Naive B cell (primary cell): ENCODE data around the gene DYRK1A. TPM values are rescaled to one million over a fixed set of nuclear protein-coding genes. Genes with fewer than 3 reads are reported as not detected.

ENCODE experiments used
- ATAC-seq, 2 donors: fragments of 150-1000 bp; cut with Tn5 transposase; 2 replicates each; pipeline ENCODE4 v1.10.0; 2021; ENCODE audit warnings: low read depth in 2 of 2, mild to moderate bottlenecking in 2 of 2, moderate library complexity in 2 of 2
- DNase-seq: peaks from one replicate; pipeline ENCODE4 v3.0.0; 2022
- H3K27ac Mint-ChIP-seq, 6 donors: one replicate each; pipeline ENCODE4 v1.8.0; 2020 to 2022; ENCODE audit warnings: mild to moderate bottlenecking in 6 of 6, mixed read lengths in 6 of 6, moderate library complexity in 5 of 6, inconsistent platforms in 2 of 6
- H3K27me3 Mint-ChIP-seq, 3 donors: one replicate each; pipeline ENCODE4 v1.8.0; 2021 to 2022; ENCODE audit warnings: mixed read lengths in 3 of 3, mild to moderate bottlenecking in 1 of 3
- H3K36me3 Mint-ChIP-seq, 2 donors: one replicate each; pipeline ENCODE4 v1.8.0; 2020 to 2022; ENCODE audit warnings: mixed read lengths in 2 of 2, inconsistent platforms in 1 of 2, mild to moderate bottlenecking in 1 of 2
- H3K4me1 Mint-ChIP-seq, 3 donors: one replicate each; pipeline ENCODE4 v1.8.0; 2020 to 2022; ENCODE audit warnings: mixed read lengths in 3 of 3, inconsistent platforms in 1 of 3, mild to moderate bottlenecking in 1 of 3, moderate library complexity in 1 of 3
- H3K4me3 Mint-ChIP-seq, 8 donors: one replicate each; pipeline ENCODE4 v1.8.0; 2020 to 2022; ENCODE audit warnings: mild to moderate bottlenecking in 8 of 8, mixed read lengths in 8 of 8, moderate library complexity in 8 of 8, inconsistent platforms in 2 of 8
- H3K9me3 Mint-ChIP-seq, 7 donors: one replicate each; pipeline ENCODE4 v1.8.0; 2020 to 2022; ENCODE audit warnings: mixed read lengths in 7 of 7, mild to moderate bottlenecking in 5 of 7, inconsistent platforms in 2 of 7, moderate library complexity in 1 of 7
- polyA plus RNA-seq, 6 donors: library from polyadenylated mRNA; unstranded; fragments of 300-500 nt; fragmentation: Illumina TruSeq; gene quantifications; one replicate each; pipeline ENCODE4 v1.2.3, GENCODE V29; 2021; ENCODE audit warnings: low read depth in 6 of 6

Gene DYRK1A
- polyA plus RNA-seq, 6 donors from 2014 or later, result 5.9 to 14.3 (median 10.2) TPM

- Mint-ChIP-seq H3K9me3 (peaks cover 0 to 2% (median 0%) of the 10 kb centered on the region in 7 donors), H3K36me3 (no peaks in the 10 kb centered on the region), H3K27me3 (peaks cover 15 to 24% (median 19%) of the 10 kb centered on the region in 3 donors), H3K4me1 (peaks cover under 1 to 4% (median 2%) of the 10 kb centered on the region in 3 donors), H3K27ac (peak overlapping the region in 1 of 6 donors; percentile 22), H3K4me3 (no peak overlapping the region)
- DNase-seq, result no peak
- ATAC-seq, result no peak
Measured at GRCh38 chr21:37527716-37528115, 161.1 kb downstream of the DYRK1A start.

- Mint-ChIP-seq H3K9me3 (peaks cover 0 to 2% (median 0%) of the 10 kb centered on the region in 7 donors), H3K4me3 (no peak overlapping the region), H3K27me3 (peaks cover 18 to 30% (median 25%) of the 10 kb centered on the region in 3 donors), H3K4me1 (peaks cover 0 to 4% (median 0%) of the 10 kb centered on the region in 3 donors), H3K27ac (peak overlapping the region in 2 of 6 donors; percentile 22 to 71), H3K36me3 (no peaks in the 10 kb centered on the region)
- DNase-seq (no peak), ATAC-seq (no peak)
Measured at GRCh38 chr21:37528150-37528937, 161.8 kb downstream of the DYRK1A start.

- H3K36me3 Mint-ChIP-seq, result no peaks in the 10 kb centered on the region
- DNase-seq, result no peak
- no peak overlapping the region for H3K27ac Mint-ChIP-seq
- no peak overlapping the region for H3K4me3 Mint-ChIP-seq
- ATAC-seq, result no peak
- peaks cover 0 to 6% (median 0%) of the 10 kb centered on the region in 7 donors for H3K9me3 Mint-ChIP-seq
- peaks cover 0 to 4% (median 0%) of the 10 kb centered on the region in 3 donors for H3K4me1 Mint-ChIP-seq
- peaks cover 26 to 43% (median 38%) of the 10 kb centered on the region in 3 donors for H3K27me3 Mint-ChIP-seq
Measured at GRCh38 chr21:37529649-37530048, 163.1 kb downstream of the DYRK1A start.

GRCh38 chr21:37530901-37531351 lies 164.4 kb downstream of the DYRK1A start:
- Mint-ChIP-seq H3K4me3 (peak overlapping the region in 1 of 8 donors; percentile 66), H3K9me3 (peaks cover 0 to 12% (median 5%) of the 10 kb centered on the region in 7 donors), H3K36me3 (no peaks in the 10 kb centered on the region), H3K27ac (no peak overlapping the region), H3K27me3 (peaks cover 32 to 56% (median 51%) of the 10 kb centered on the region in 3 donors), H3K4me1 (peaks cover 0 to 4% (median 0%) of the 10 kb centered on the region in 3 donors)
- ATAC-seq (no peak), DNase-seq (no peak)

GRCh38 chr21:37531431-37531932 lies 164.9 kb downstream of the DYRK1A start:
- Mint-ChIP-seq H3K9me3 (peaks cover 2 to 16% (median 8%) of the 10 kb centered on the region in 7 donors), H3K36me3 (peaks cover 0 to 4% of the 10 kb centered on the region in 2 donors), H3K27ac (no peak overlapping the region), H3K27me3 (peaks cover 35 to 62% (median 56%) of the 10 kb centered on the region in 3 donors), H3K4me3 (no peak overlapping the region), H3K4me1 (peaks cover 0 to 4% (median 0%) of the 10 kb centered on the region in 3 donors)
- no peak for DNase-seq
- ATAC-seq, result no peak

- H3K4me3 Mint-ChIP-seq, result no peak overlapping the region
- H3K9me3 Mint-ChIP-seq, result peaks cover 6 to 24% (median 14%) of the 10 kb centered on the region in 7 donors
- H3K27ac Mint-ChIP-seq, result no peak overlapping the region
- H3K36me3 Mint-ChIP-seq, result peaks cover 0 to 11% of the 10 kb centered on the region in 2 donors
- ATAC-seq (peak in 1 of 2 donors; percentile 23), DNase-seq (no peak)
- H3K4me1 Mint-ChIP-seq, result peaks cover 0 to 4% (median 0%) of the 10 kb centered on the region in 3 donors
- H3K27me3 Mint-ChIP-seq, result peaks cover 42 to 67% (median 65%) of the 10 kb centered on the region in 3 donors
Measured at GRCh38 chr21:37532868-37533780, 166.6 kb downstream of the DYRK1A start.

- Mint-ChIP-seq H3K36me3 (peaks cover 0 to 11% of the 10 kb centered on the region in 2 donors), H3K27ac (no peak overlapping the region), H3K27me3 (peaks cover 51 to 76% (median 73%) of the 10 kb centered on the region in 3 donors), H3K4me1 (peaks cover 0 to 4% (median 0%) of the 10 kb centered on the region in 3 donors), H3K9me3 (peaks cover 6 to 25% (median 19%) of the 10 kb centered on the region in 7 donors), H3K4me3 (no peak overlapping the region)
- ATAC-seq (no peak), DNase-seq (no peak)
Measured at GRCh38 chr21:37534431-37534830, 167.9 kb downstream of the DYRK1A start.

- peaks cover 0 to 11% of the 10 kb centered on the region in 2 donors for H3K36me3 Mint-ChIP-seq
- DNase-seq, result no peak
- peak overlapping the region in 1 of 6 donors; percentile 49 for H3K27ac Mint-ChIP-seq
- no peaks in the 10 kb centered on the region for H3K4me1 Mint-ChIP-seq
- H3K4me3 Mint-ChIP-seq, result no peak overlapping the region
- peaks cover 51 to 72% (median 71%) of the 10 kb centered on the region in 3 donors for H3K27me3 Mint-ChIP-seq
- no peak for ATAC-seq
- H3K9me3 Mint-ChIP-seq, result peaks cover 6 to 24% (median 19%) of the 10 kb centered on the region in 7 donors
Measured at GRCh38 chr21:37535130-37535529, 168.6 kb downstream of the DYRK1A start.

- no peaks in the 10 kb centered on the region for H3K4me1 Mint-ChIP-seq
- DNase-seq (no peak), ATAC-seq (no peak)
- peaks cover 46 to 69% (median 67%) of the 10 kb centered on the region in 3 donors for H3K27me3 Mint-ChIP-seq
- H3K9me3 Mint-ChIP-seq, result peaks cover 6 to 24% (median 19%) of the 10 kb centered on the region in 7 donors
- H3K36me3 Mint-ChIP-seq, result peaks cover 0 to 11% of the 10 kb centered on the region in 2 donors
- peak overlapping the region in 1 of 6 donors; percentile 49 for H3K27ac Mint-ChIP-seq
- no peak overlapping the region for H3K4me3 Mint-ChIP-seq
Measured at GRCh38 chr21:37535672-37536071, 169.1 kb downstream of the DYRK1A start.

GRCh38 chr21:37536616-37537278 lies 170.2 kb downstream of the DYRK1A start:
- Mint-ChIP-seq H3K27ac (no peak overlapping the region), H3K4me1 (no peaks in the 10 kb centered on the region), H3K36me3 (peaks cover 5 to 11% of the 10 kb centered on the region in 2 donors), H3K27me3 (peaks cover 45 to 66% (median 64%) of the 10 kb centered on the region in 3 donors), H3K9me3 (peaks cover 6 to 33% (median 23%) of the 10 kb centered on the region in 7 donors), H3K4me3 (no peak overlapping the region)
- DNase-seq, result no peak
- no peak for ATAC-seq

- DNase-seq, result no peak
- no peak overlapping the region for H3K4me3 Mint-ChIP-seq
- ATAC-seq, result no peak
- peaks cover 40 to 59% (median 56%) of the 10 kb centered on the region in 3 donors for H3K27me3 Mint-ChIP-seq
- peaks cover 12 to 16% of the 10 kb centered on the region in 2 donors for H3K36me3 Mint-ChIP-seq
- H3K9me3 Mint-ChIP-seq, result peaks cover 8 to 41% (median 27%) of the 10 kb centered on the region in 7 donors
- H3K4me1 Mint-ChIP-seq, result no peaks in the 10 kb centered on the region
- no peak overlapping the region for H3K27ac Mint-ChIP-seq
Measured at GRCh38 chr21:37537391-37537996, 170.9 kb downstream of the DYRK1A start.

GRCh38 chr21:37538971-37539590 lies 172.5 kb downstream of the DYRK1A start:
- no peaks in the 10 kb centered on the region for H3K4me1 Mint-ChIP-seq
- DNase-seq, result no peak
- no peak for ATAC-seq
- peaks cover 14 to 22% of the 10 kb centered on the region in 2 donors for H3K36me3 Mint-ChIP-seq
- H3K4me3 Mint-ChIP-seq, result no peak overlapping the region
- H3K27me3 Mint-ChIP-seq, result peaks cover 34 to 49% (median 41%) of the 10 kb centered on the region in 3 donors
- peaks cover 12 to 51% (median 30%) of the 10 kb centered on the region in 7 donors for H3K9me3 Mint-ChIP-seq
- H3K27ac Mint-ChIP-seq, result no peak overlapping the region
